Osteocyte (in vitro differentiated cells): ENCODE measurements around the gene GPR35. TPM values are rescaled to one million over a fixed set of nuclear protein-coding genes. Genes with fewer than 3 reads are reported as not detected.

Source experiments
- DNase-seq: peaks from one replicate; pipeline ENCODE4 v3.0.0; 2021; ENCODE audit warnings: mixed read lengths; ENCODE audit not compliant: unreplicated experiment; ENCODE audit errors: extremely low spot score
- H3K27ac Mint-ChIP-seq: one replicate; pipeline ENCODE4 v1.8.0; 2021; ENCODE audit warnings: mild to moderate bottlenecking, mixed read lengths; ENCODE audit not compliant: unreplicated experiment
- H3K27me3 Mint-ChIP-seq: one replicate; pipeline ENCODE4 v1.8.0; 2021; ENCODE audit warnings: mixed read lengths; ENCODE audit not compliant: unreplicated experiment
- H3K36me3 Mint-ChIP-seq: one replicate; pipeline ENCODE4 v1.8.0; 2021; ENCODE audit warnings: mixed read lengths; ENCODE audit not compliant: unreplicated experiment
- H3K4me1 Mint-ChIP-seq: one replicate; pipeline ENCODE4 v1.8.0; 2021; ENCODE audit warnings: mixed read lengths; ENCODE audit not compliant: unreplicated experiment
- H3K4me3 Mint-ChIP-seq: one replicate; pipeline ENCODE4 v1.8.0; 2021; ENCODE audit warnings: mild to moderate bottlenecking, moderate library complexity, mixed read lengths; ENCODE audit not compliant: unreplicated experiment
- H3K9me3 Mint-ChIP-seq: one replicate; pipeline ENCODE4 v1.8.0; 2021; ENCODE audit warnings: mixed read lengths; ENCODE audit not compliant: unreplicated experiment
- total RNA-seq: library from RNA; stranded (reverse); gene quantifications from 2 replicates; pipeline ENCODE4 v1.2.1, GENCODE V29; 2021
- TF ChIP-seq, protein P1 (sequence below): fragments of 200-600 bp; sonication (generic); IDR thresholded peaks from 2 replicates; pipeline ENCODE4 v1.5.0; 2021; ENCODE audit warnings: antibody characterized with exemption, mild to moderate bottlenecking, moderate library complexity

GPR35 gene
- total RNA-seq, 1 donor from 2014 or later: 3.6 TPM

GRCh38 chr2:240620859-240621258 is 4.4 kb upstream of the GPR35 start:
- Mint-ChIP-seq H3K9me3 (peaks cover 5% of the 10 kb centered on the region), H3K36me3 (peaks cover 6% of the 10 kb centered on the region), H3K4me1 (peaks cover 6% of the 10 kb centered on the region), H3K4me3 (no peak overlapping the region), H3K27ac (no peak overlapping the region), H3K27me3 (no peaks in the 10 kb centered on the region)
- TF ChIP-seq, protein P1, sequence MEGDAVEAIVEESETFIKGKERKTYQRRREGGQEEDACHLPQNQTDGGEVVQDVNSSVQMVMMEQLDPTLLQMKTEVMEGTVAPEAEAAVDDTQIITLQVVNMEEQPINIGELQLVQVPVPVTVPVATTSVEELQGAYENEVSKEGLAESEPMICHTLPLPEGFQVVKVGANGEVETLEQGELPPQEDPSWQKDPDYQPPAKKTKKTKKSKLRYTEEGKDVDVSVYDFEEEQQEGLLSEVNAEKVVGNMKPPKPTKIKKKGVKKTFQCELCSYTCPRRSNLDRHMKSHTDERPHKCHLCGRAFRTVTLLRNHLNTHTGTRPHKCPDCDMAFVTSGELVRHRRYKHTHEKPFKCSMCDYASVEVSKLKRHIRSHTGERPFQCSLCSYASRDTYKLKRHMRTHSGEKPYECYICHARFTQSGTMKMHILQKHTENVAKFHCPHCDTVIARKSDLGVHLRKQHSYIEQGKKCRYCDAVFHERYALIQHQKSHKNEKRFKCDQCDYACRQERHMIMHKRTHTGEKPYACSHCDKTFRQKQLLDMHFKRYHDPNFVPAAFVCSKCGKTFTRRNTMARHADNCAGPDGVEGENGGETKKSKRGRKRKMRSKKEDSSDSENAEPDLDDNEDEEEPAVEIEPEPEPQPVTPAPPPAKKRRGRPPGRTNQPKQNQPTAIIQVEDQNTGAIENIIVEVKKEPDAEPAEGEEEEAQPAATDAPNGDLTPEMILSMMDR: no peak
- no peak for DNase-seq

- Mint-ChIP-seq H3K36me3 (peaks cover 4% of the 10 kb centered on the region), H3K4me3 (no peak overlapping the region), H3K4me1 (peaks cover 6% of the 10 kb centered on the region), H3K27me3 (no peaks in the 10 kb centered on the region), H3K9me3 (peaks cover 5% of the 10 kb centered on the region), H3K27ac (no peak overlapping the region)
- no peak for DNase-seq
- TF ChIP-seq, protein P1: no peak
These were observed 3.2 kb upstream of the GPR35 start for GRCh38 chr2:240622060-240622411.

GRCh38 chr2:240622531-240623235 is 2.6 kb upstream of the GPR35 start:
- Mint-ChIP-seq H3K36me3 (peaks cover 2% of the 10 kb centered on the region), H3K4me3 (no peak overlapping the region), H3K4me1 (peaks cover 6% of the 10 kb centered on the region), H3K27ac (no peak overlapping the region), H3K27me3 (no peaks in the 10 kb centered on the region), H3K9me3 (peaks cover 2% of the 10 kb centered on the region)
- TF ChIP-seq, protein P1: no peak
- DNase-seq: no peak

DNA sequence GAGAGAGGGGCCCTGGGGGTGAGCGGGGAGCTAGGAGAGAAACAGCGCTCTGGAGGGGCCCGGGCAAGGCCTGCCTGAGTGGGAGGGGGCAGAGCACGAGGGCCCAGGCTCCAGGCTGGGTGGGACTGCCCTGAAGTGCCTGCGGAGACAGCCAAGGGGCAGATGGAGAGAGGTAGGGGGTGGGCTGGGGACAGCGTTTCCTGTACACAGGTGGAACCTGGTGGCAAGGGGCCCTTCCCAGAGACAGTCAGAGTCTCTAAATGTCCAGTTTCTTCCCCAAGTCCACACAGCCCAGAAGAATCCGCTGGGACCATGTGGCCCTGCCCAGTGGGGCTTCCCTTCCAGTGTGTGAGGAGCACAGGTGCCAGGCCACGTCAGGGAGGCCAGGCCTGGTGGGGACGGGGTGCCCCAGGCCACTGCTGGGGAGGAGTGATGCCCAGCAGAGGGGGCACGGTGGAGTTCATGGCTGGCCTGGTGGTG is 1.7 kb upstream of the GPR35 start:
- peaks cover 6% of the 10 kb centered on the region for H3K4me1 Mint-ChIP-seq
- no peaks in the 10 kb centered on the region for H3K36me3 Mint-ChIP-seq
- H3K4me3 Mint-ChIP-seq: no peak overlapping the region
- TF ChIP-seq, protein P1: no peak
- H3K9me3 Mint-ChIP-seq: no peaks in the 10 kb centered on the region
- H3K27me3 Mint-ChIP-seq: no peaks in the 10 kb centered on the region
- no peak for DNase-seq
- no peak overlapping the region for H3K27ac Mint-ChIP-seq

DNA sequence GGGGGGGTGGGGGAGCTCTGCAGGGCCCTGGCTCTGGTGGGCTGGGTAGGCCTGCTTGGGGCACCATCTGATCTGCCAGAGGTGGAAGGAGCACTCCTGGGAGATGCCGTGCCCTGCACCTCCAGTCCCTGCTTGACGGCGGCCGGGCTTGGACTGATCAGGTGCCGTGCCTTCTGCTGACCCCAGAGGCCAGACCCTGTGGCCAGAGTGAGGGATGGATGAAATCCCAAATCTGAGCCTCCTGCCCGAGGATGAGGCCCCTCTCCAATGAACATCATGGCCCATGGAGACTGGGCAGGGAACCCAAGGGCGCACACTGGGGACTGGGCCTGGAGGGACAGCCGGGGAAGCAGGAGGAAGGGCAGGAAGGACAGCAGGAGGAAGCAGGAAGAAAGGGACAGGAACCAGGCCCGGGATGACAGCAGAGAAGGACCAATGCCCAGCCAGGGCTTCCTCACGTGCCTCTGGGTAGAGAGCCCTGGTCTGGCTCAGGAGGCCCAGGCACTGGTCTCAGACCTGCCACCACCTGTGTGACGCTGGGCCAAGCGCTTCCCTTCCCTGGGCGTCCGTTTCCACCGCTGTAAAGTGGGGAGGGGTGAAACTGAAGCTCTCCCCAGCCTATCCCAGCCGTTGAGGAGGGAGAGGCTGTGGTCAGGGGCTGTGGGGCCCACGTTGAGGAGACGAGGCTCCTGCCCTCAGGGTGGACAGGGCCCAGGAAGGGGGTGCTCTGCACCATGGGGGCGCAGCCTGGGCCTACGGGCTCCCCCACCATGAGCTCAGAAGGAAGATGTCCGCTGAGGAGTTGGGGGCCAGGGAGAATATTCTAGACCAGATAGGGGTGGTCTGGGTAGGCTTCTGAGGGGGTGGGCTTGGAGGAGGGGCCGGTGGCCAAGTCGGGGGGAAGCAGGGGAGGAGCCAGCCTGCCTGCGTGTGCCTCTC is 1.0 kb upstream of the GPR35 start:
- no peak for DNase-seq
- Mint-ChIP-seq H3K36me3 (no peaks in the 10 kb centered on the region), H3K27me3 (no peaks in the 10 kb centered on the region)

More for the DNA sequence above, 1.0 kb upstream of the GPR35 start:
- H3K4me1 Mint-ChIP-seq: peaks cover 6% of the 10 kb centered on the region
- H3K4me3 Mint-ChIP-seq: no peak overlapping the region
- H3K9me3 Mint-ChIP-seq: no peaks in the 10 kb centered on the region
- no peak overlapping the region for H3K27ac Mint-ChIP-seq
- TF ChIP-seq, protein P1: no peak
